Fibroblast of peridontal ligament (primary cell): ENCODE results near the gene MAT1A.
"Not testable (repeated sequence)": the region's sequence is repeated elsewhere in the genome, so short reads cannot be mapped to it uniquely, and the experiment has no call there.

ENCODE experiments used
- DNase-seq: peaks from one replicate; pipeline ENCODE4 v3.0.0-alpha.2; 2010; ENCODE audit errors: extremely low read depth

MAT1A gene

DNA sequence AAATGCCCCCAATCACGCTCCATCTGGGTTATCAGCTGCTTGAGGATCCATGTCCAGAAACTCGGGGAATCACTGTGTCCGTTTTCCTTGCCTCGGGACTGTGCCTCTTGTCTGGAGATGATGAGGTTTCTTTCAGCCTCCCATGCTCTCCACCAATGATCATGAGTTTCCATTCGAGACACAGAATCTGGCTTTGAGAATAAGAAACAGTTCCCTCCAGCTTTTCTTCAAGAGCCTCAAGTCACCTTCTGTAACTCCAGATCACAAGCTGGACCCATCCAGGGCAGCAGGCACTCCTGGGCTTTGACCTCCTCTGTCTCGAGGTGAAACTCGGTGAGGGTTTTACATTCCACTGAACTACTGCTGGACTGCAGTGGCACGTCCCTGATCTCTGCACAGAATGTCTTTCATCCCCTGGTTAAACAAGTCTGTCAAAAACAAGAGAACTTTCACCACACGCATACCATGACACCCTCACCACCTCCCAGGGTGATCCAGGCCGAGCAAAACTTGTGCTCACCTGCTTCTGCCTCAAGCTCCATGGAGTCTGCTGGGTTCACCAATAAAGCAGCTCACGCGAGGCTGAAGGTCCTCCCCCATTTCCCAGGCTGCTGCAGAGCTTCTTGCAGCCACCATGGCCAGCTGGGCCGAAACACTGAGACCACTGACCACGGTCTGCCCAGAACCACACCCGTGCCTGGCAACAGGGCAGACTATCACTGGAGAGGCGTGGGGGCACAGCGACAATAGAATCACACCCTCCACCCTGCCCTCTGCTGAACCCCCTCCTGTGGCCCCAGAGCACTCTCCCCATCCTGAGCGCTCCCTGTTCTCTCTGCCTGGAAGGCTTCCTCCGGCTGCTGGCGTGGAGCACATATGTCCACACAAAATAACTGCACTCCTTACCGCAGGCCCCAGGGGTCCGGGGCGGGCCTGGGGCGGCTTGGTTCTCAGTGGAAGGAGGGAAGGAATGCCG, 25.1 kb downstream of the MAT1A start:
- DNase-seq: no peak

- DNase-seq: no peak
These were observed 28.0 kb downstream of the MAT1A start for GRCh38 chr10:80261316-80262030.

DNA sequence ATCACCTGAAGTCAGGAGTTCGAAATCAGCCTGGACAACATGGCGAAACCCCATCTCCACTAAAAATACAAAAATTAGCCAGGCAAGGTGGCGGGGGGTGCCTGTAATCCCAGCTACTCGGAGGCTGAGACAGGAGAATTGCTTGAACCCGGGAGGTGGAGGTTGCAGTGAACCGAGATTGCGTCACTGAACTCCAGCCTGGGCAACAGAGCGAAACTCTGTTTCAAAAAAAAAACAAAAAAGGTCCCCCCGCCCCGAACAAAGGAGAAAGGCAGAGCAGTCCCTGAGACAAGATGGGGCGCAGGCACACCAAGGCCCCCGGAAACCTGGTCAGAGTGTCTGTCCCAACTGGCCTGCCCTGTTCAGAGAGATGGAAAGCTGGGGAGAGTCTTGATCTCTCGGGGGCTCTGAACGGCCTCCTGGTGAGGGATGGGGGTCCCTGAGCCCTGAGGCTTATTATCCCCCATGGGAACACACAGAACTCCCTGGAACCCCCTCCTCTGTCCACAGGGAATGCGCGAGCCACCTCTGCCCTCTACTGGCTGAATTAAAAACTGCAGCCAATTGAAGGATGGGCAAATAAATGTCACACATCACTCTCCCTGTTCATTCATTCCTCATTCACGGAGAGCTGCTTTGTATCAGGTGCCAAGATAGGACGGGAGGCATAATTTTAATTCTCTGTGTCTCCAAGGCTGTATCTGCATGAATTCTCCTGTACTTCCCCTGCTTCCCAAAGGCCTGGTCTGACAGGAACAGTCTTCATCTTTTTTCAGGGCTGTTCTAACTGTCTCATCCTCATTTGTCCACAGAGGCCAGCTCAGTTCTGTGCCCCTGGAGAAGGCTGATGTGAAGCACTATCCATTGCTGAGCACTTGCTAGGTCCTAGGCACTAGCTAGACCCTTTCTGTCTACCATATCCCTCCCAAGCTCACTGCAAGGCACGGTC, 28.9 kb downstream of the MAT1A start:
- DNase-seq: peak; percentile 23

DNA sequence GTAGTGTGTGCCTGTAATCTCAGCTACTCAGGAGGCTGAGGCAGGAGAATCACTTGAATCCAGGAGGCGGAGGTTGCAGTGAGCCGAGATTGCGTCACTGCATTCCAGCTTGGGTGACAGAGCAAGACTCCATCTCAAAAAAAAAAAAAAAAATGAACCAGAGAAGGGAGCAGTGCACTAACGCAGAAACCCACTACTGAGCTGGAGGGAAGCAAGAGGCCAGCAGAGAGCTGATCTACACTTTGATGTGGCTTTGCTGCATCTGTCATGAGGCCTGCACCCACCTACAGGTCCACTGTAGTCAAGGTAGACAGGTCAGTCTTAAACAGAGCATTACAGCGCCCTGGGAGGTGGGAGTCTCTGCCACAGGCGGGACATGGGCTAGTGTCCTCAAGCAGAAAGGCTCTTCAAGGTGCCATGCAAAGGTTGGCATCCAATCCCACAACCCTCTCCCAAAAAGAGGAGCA, 30.0 kb downstream of the MAT1A start:
- DNase-seq: no peak

GRCh38 chr10:80256798-80257197, 32.7 kb downstream of the MAT1A start:
- DNase-seq: not testable (repeated sequence)

- not testable (repeated sequence) for DNase-seq
These were observed 34.7 kb downstream of the MAT1A start for GRCh38 chr10:80254726-80255125.

GRCh38 chr10:80253963-80254271, 35.5 kb downstream of the MAT1A start:
- not testable (repeated sequence) for DNase-seq

DNA sequence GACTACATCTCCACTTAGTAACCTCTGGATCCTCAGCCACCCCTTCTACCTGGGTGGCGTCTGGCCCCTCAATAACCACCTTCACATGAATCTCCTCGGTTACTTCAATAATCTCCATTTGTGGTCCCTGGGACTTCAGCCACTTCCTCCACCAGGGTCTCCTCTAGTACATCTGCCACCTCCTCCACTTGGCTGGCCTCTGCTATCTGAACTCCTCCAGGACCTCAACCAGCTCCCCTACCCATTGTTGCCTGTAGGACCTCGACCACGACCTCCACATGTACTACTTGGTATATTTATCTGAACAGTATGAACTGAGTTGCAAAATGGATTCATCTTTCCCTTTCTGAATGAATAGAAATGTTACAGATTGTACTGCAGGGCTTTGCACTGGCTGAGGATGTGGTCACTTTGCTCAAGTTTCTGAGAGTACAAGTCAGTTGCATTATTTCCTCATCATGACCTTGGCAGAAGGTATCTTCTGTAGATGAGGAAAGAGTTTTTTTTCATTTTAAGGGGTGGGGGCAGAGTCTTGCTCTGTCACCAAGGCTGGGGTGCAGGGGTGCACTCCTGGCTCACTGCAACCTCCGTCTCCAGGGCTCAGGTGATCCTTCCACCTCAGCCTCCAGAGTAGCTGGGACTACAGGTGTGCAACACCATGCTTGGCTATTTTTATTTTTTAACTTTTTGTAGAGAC, 36.0 kb downstream of the MAT1A start:
- DNase-seq: no peak

DNA sequence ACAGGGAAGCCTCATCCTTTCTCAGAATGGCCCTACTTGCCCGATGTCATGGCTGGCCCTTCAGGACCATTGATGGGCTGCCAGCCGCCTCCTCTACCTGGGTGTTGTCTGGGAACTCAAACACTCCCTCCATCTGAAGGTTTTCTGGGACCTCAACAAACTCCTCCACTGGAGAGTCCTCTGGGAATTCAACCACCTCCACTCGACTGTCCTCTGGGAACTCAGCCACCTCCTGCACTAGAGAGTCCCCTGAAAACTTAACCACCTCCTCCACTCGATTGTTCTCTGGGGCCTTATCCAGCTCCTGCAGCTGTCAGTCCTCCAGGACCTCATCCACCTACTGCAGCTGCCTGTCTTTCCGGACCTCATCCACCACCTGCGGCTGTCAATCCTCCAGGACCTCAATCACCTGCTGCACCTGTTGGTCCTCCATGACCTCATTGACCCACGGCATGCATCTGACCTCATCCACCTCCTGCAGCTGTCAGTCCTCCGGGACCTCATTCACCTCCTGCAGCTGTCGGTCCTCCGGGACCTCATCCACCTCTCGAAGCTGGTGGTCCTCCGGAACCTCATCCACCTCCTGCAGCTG, 37.1 kb downstream of the MAT1A start:
- no peak for DNase-seq

DNA sequence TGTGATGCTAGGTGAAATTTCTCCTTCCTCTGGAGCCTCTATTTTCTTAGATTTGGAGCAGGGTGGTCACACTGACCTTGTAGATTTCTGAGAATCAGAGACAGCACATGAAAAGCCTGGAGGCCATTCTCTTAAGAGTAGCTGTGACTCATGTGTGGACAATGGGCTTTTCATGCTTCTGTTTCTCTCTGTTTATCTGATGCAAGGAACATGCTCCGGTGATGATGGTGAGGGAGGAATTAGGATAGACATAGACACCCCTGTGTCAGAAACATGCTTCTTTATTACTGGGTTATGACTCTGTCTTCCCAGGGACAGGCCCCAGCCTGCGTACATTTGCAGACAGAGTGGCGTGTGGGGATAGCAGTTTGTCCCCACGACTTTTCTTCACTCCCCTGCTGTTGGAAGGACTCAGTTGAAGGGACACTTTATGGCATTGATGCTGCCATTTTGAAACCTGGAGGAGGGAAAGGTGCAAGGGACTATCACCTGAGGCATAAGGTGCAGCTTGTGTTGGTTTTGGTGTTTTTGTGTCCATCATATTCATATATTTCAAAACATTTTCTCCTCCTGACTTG, 37.7 kb downstream of the MAT1A start:
- not testable (repeated sequence) for DNase-seq

GRCh38 chr10:80250399-80250798, 39.1 kb downstream of the MAT1A start:
- DNase-seq: not testable (repeated sequence)

DNA sequence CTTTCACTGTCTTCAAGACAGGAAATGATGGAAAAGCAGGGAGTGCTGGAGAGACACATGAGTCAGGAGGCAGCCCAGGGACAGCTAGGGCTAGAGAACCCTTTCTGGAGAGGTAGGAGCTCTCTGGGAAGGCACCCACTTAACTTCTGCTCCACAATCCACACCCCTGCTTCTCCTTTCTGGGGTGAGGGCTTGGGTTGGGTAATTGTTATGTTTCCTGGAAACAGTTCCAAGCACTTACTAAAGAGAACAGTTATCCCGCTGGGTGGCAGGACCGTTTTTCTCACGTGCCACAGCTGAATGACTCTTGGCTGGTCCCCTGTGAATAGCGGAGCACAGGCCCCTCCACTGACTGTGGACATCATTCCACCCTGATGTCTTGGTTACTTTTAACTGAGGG, 39.6 kb downstream of the MAT1A start:
- not testable (repeated sequence) for DNase-seq

DNA sequence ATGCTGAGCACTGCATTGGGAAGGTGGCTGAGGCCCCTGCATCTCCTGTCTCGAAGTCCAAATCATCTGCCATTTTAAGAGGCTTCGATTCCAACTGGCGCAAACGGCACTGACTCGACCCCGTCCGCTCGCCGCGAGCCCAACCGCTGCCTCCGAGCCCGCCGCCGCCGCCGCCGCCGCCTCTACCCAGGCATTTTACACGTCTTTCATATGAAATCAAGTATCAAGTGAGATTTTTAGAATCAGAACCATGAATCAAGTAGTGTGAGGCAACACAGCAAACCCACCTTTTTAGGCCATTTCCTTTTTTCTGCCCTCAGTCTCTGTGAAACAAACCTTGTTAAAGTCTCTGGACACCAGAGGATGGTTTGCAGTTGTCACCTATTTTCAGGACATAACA, 41.8 kb downstream of the MAT1A start:
- not testable (repeated sequence) for DNase-seq

- DNase-seq: not testable (repeated sequence)
These were observed 45.1 kb downstream of the MAT1A start for GRCh38 chr10:80244371-80244770.

DNA sequence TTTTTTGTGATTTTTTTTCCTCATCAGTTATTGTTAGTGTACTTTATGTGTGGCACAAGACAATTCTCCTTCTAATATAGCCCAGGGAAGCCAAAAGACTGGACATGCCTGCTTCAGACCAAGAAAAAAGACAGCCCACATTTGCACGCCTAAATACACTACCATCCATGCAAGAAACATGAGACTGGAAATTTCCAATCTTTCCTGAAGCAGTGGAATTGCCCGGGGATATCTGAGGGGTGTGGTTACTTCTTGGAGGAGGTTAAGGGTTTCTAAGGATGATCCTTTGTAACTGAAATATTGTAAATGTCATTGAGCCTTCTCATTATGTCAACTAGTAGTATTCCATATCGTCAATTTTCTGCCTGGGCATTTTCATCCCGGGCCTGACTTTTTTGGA, 47.1 kb downstream of the MAT1A start:
- DNase-seq: not testable (repeated sequence)

DNA sequence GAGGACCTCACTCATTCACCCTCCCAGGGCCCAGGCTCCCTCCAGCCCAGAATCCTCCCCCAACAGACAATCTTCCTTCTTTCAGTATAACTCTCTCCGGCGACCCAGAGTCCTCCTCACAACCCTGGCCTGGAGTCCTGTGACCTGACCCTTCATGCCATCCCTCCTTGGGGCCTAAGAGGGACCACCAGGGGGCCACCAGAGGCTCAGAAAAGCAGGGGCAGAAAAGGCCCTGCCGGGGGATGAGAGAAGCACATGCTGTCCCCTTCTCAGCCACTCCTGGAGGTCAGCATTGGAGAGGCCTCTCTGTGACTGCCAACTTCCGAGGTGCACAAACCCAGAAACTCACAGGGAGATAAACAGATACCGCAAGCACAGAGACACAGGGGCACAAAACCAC, 53.0 kb downstream of the MAT1A start:
- not testable (repeated sequence) for DNase-seq

GRCh38 chr10:80234331-80235235, 54.9 kb downstream of the MAT1A start:
- DNase-seq: not testable (repeated sequence)

DNA sequence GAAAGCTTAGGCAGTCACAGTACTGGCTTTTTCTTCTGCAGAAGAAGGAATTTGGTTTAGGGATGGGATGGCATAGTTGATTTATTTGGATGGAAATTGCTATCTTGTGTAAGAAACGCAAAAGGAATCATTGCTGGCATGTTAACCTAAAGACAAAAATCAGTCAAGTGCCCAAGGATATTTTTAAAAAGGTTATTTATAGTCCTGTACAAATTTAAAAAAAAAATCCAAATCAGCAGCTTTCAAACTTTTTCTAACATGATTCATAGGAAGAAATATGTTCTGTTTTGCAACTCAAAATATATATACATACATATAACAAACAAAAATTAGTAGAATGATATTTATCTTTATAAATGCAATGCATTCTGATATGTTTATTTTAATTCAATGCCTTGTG, 55.6 kb downstream of the MAT1A start:
- not testable (repeated sequence) for DNase-seq

GRCh38 chr10:80226723-80227122, 62.7 kb downstream of the MAT1A start:
- DNase-seq: peak; percentile 63
